A549 (cell line): ENCODE results near the gene MGMT. TPM values are rescaled to one million over a fixed set of nuclear protein-coding genes. Genes with fewer than 3 reads are reported as not detected.

Source experiments
- ATAC-seq, 2 experiments: fragments of 200-7000 bp in 1 of 2; fragments of >200 bp in 1 of 2; cut with Nextera tagmentation in 1 of 2; cut with Tn5 transposase in 1 of 2; 3 replicates each; pipeline versions ENCODE4 v1.8.0 to v1.9.1; 2018 to 2020; ENCODE audit warnings: mild to moderate bottlenecking in 1 of 2, moderate library complexity in 1 of 2
- CTCF ChIA-PET: fragments of 300-600 bp; sonication (Branson Sonifier 250); formaldehyde crosslinking; extraction: SDS; loops from one replicate; lab custom pipeline; 2021; ENCODE audit warnings: antibody characterized with exemption, inconsistent platforms; lab: Yijun Ruan, JAX
- POLR2A ChIA-PET: fragments of 350-600 bp; formaldehyde crosslinking; extraction: SDS; loops from one replicate; lab custom pipeline; 2021; ENCODE audit warnings: antibody characterized with exemption, inconsistent platforms; lab: Yijun Ruan, JAX
- DNase-seq, 2 experiments: peaks; one replicate each; pipeline versions ENCODE4 v3.0.0 to v3.0.0-alpha.2; 2011 to 2016; ENCODE audit warnings: low read depth in 1 of 2, low spot score in 1 of 2
- FAIRE-seq: peaks from 2 replicates; lab custom pipeline; 2011; peaks lifted over from hg19 to GRCh38; lab: Jason Lieb, UNC
- H3K27ac ChIP-seq, 2 experiments: fragments of >200 bp; sonication (Bioruptor Twin); formaldehyde crosslinking; 3 replicates each; pipeline ENCODE4 v1.5.1; 2016 to 2017
- H3K4me1 ChIP-seq: fragments of >200 bp; sonication (Bioruptor Twin); formaldehyde crosslinking; 3 replicates; pipeline ENCODE4 v1.6.1; 2016
- H3K4me2 ChIP-seq: fragments of >200 bp; sonication (Bioruptor Twin); formaldehyde crosslinking; 3 replicates; pipeline ENCODE4 v1.6.1; 2016
- H3K4me3 ChIP-seq: fragments of >200 bp; sonication (Bioruptor Twin); formaldehyde crosslinking; 3 replicates; pipeline ENCODE4 v1.5.1; 2016
- H3K9me3 ChIP-seq: fragments of >200 bp; sonication (Bioruptor Twin); formaldehyde crosslinking; 3 replicates; pipeline ENCODE4 v1.6.1; 2016
- ATOH8 ChIP-seq: fragments of 250-450 bp; sonication (Bioruptor Pico); IDR thresholded peaks from 2 replicates; pipeline ENCODE4 v1.5.0; 2020; ENCODE audit warnings: low read depth, mild to moderate bottlenecking, moderate library complexity
- BHLHE40 ChIP-seq: IDR thresholded peaks from 2 replicates; pipeline ENCODE4 v1.6.1; 2012; ENCODE audit warnings: low read depth, low read length, inconsistent platforms
- CHD4 ChIP-seq: fragments of 200-600 bp; sonication (generic); IDR thresholded peaks from 2 replicates; pipeline ENCODE4 v1.6.1; 2016; ENCODE audit warnings: antibody characterized with exemption, mild to moderate bottlenecking, borderline replicate concordance
- CTCF ChIP-seq: fragments of >200 bp; sonication (Bioruptor Twin); formaldehyde crosslinking; IDR thresholded peaks from 3 replicates; pipeline ENCODE4 v1.5.1; 2016
- E2F6 ChIP-seq: IDR thresholded peaks from 2 replicates; pipeline ENCODE4 v1.6.1; 2012; ENCODE audit warnings: low read depth, borderline replicate concordance
- EHMT2 ChIP-seq: fragments of 200-600 bp; sonication (generic); IDR thresholded peaks from 2 replicates; pipeline ENCODE4 v1.6.1; 2016; ENCODE audit warnings: antibody characterized with exemption, low read depth, mild to moderate bottlenecking, moderate library complexity
- FOSB ChIP-seq: fragments of 250-450 bp; sonication (Bioruptor Pico); IDR thresholded peaks from 2 replicates; pipeline ENCODE4 v1.5.0; 2020; ENCODE audit warnings: mild to moderate bottlenecking, moderate library complexity
- GATA3 ChIP-seq: IDR thresholded peaks from 2 replicates; pipeline ENCODE4 v1.6.1; 2012; ENCODE audit warnings: borderline replicate concordance
- HEYL ChIP-seq: fragments of 250-450 bp; sonication (Bioruptor Pico); IDR thresholded peaks from 2 replicates; pipeline ENCODE4 v1.8.0; 2021; ENCODE audit warnings: mild to moderate bottlenecking, moderate library complexity
- HMGXB4 ChIP-seq: fragments of 250-450 bp; sonication (Bioruptor Pico); IDR thresholded peaks from 2 replicates; pipeline ENCODE4 v1.5.0; 2021; ENCODE audit warnings: mild to moderate bottlenecking, moderate library complexity, borderline replicate concordance
- JUN ChIP-seq, 2 experiments: fragments of >200 bp; sonication (Bioruptor Twin); formaldehyde crosslinking; IDR thresholded peaks; 2 replicates in 1 of 2; 3 replicates in 1 of 2; pipeline ENCODE4 v1.6.1; 2016 to 2017
- JUNB ChIP-seq: fragments of >200 bp; sonication (Bioruptor Twin); formaldehyde crosslinking; IDR thresholded peaks from 2 replicates; pipeline ENCODE4 v1.6.1; 2016
- KDM5A ChIP-seq: fragments of 200-600 bp; sonication (generic); IDR thresholded peaks from 2 replicates; pipeline ENCODE4 v1.6.1; 2016; ENCODE audit warnings: antibody characterized with exemption, mild to moderate bottlenecking
- MAFK ChIP-seq: fragments of 450-650 bp; IDR thresholded peaks from 2 replicates; pipeline ENCODE4 v1.6.1; 2014; ENCODE audit not compliant: partially characterized antibody
- MAX ChIP-seq: IDR thresholded peaks from 2 replicates; pipeline ENCODE4 v1.6.1; 2012
- NR3C1 ChIP-seq: fragments of >200 bp; sonication (Bioruptor Twin); formaldehyde crosslinking; IDR thresholded peaks from 3 replicates; pipeline ENCODE4 v1.6.1; 2017
- PBX3 ChIP-seq: IDR thresholded peaks from 2 replicates; pipeline ENCODE4 v1.6.1; 2012
- POLR2A ChIP-seq: IDR thresholded peaks from 2 replicates; pipeline ENCODE4 v1.6.1; 2012; ENCODE audit warnings: mild to moderate bottlenecking, low read length
- RARB ChIP-seq: fragments of 250-450 bp; sonication (Bioruptor Pico); IDR thresholded peaks from 2 replicates; pipeline ENCODE4 v1.8.0; 2021; ENCODE audit warnings: mild to moderate bottlenecking, moderate library complexity
- ZFP36 ChIP-seq: fragments of 450-650 bp; IDR thresholded peaks from 2 replicates; pipeline ENCODE4 v1.6.1; 2014; ENCODE audit warnings: borderline replicate concordance; ENCODE audit not compliant: partially characterized antibody
- ZSCAN20 ChIP-seq: fragments of 250-450 bp; sonication (Bioruptor Pico); IDR thresholded peaks from 2 replicates; pipeline ENCODE4 v1.8.0; 2022; ENCODE audit warnings: mild to moderate bottlenecking, moderate library complexity
- WGBS: methylation state at CpG from one replicate; pipeline ENCODE4 v1.1.6; 2017; ENCODE audit errors: missing lambda C conversion rate; 5-methylcytosine and 5-hydroxymethylcytosine counted together
- polyA minus RNA-seq: library from RNA; depleted of rRNA, polyadenylated mRNA; stranded (reverse); fragments of >200 nt; gene quantifications from 2 replicates; pipeline ENCODE4 v1.2.3, GENCODE V29; 2011; rRNA and poly(A)+ RNA removed
- polyA plus RNA-seq, 4 experiments: library from polyadenylated mRNA; depleted of rRNA in 3 of 4; stranded (reverse); fragments of >200 nt; fragmentation: RNase III in 1 of 4; extraction: RNeasy Plus Mini Kit Qiagen cat#74134 plus additional on column Dnase treatment in 1 of 4; gene quantifications; 2 replicates in 3 of 4; 3 replicates in 1 of 4; pipeline ENCODE4 v1.2.3, GENCODE V29; 2011 to 2017

Gene MGMT
- 4.4 and 4.9 TPM in 2 replicates for polyA plus RNA-seq (2011; rRNA removed)
- 8.1 and 8.5 TPM in 2 replicates for polyA plus RNA-seq (2012; cell fraction: cytosol; rRNA removed)
- polyA plus RNA-seq (2012; cell fraction: nucleus; rRNA removed) = 7.3 and 8.9 TPM in 2 replicates
- 4.3 to 5.6 TPM (median 5.2 TPM) in 3 replicates for polyA plus RNA-seq (2017; fragmentation: RNase III; extraction: RNeasy Plus Mini Kit Qiagen cat#74134 plus additional on column Dnase treatment)
- polyA minus RNA-seq = 2.8 and 3.1 TPM in 2 replicates

GRCh38 chr10:129466703-129467358 is at the start of gene MGMT:
MGMT (plus strand) TSS chr10:129467241.
- ChIA-PET POLR2A (no interaction called here), CTCF (no interaction called here)
- no CpG with 5 or more reads among the region's 85 CpGs for WGBS
- Histone ChIP-seq H3K4me2 (peak within 1 kb of the TSS; percentile 80), H3K4me1 (no peaks in the 10 kb centered on the region), H3K9me3 (no peaks in the 10 kb centered on the region), H3K27ac (peak within 1 kb of the TSS; percentile 73 to 89), H3K4me3 (peak within 1 kb of the TSS; percentile 61)
- FAIRE-seq (no peak), DNase-seq (peak; percentile 40 to 62), ATAC-seq (peak; percentile 86 to 91)
- TF ChIP-seq ATOH8 = no peak
- no peak for TF ChIP-seq BHLHE40
- no peak for TF ChIP-seq HMGXB4 (CRISPR knock-in tag)
- no peak for TF ChIP-seq RARB
- TF ChIP-seq MAX = peak; percentile 39; the same call in 1 of the 2 replicates
- TF ChIP-seq POLR2A = peak; percentile 78

GRCh38 chr10:129417870-129418269 is 49.2 kb upstream of the MGMT start:
- TF ChIP-seq CTCF = no peak
- no peak for TF ChIP-seq JUNB
- TF ChIP-seq CHD4 = no peak
- no peak for TF ChIP-seq KDM5A
- TF ChIP-seq MAX = no peak
- no peak for TF ChIP-seq FOSB (CRISPR knock-in tag)
- no peak for TF ChIP-seq GATA3
- TF ChIP-seq HEYL (CRISPR knock-in tag) = no peak
- no peak overlapping the region for H3K4me2 ChIP-seq
- DNase-seq = no peak
- WGBS = 14% methylated on average over 9 of the region's 9 CpGs
- H3K4me1 ChIP-seq = no peaks in the 10 kb centered on the region
- H3K27ac ChIP-seq = no peak overlapping the region
- ATAC-seq = no peak
- no peak overlapping the region for H3K4me3 ChIP-seq
- no peaks in the 10 kb centered on the region for H3K9me3 ChIP-seq
- no peak for FAIRE-seq
- POLR2A ChIA-PET = no interaction called here
- CTCF ChIA-PET = no interaction called here

- no peak for DNase-seq
- H3K4me2 ChIP-seq = no peak overlapping the region
- TF ChIP-seq JUN (IDR thresholded peaks at IDR 0.05) (no peak), BHLHE40 (no peak), KDM5A (no peak), HEYL (CRISPR knock-in tag) (no peak), EHMT2 (no peak), E2F6 (no peak), PBX3 (no peak), ATOH8 (no peak), ZFP36 (no peak), MAFK (no peak), ZSCAN20 (CRISPR knock-in tag) (no peak), NR3C1 (no peak)
- TF ChIP-seq, all 56 proteins: peak for 0
- POLR2A ChIA-PET = no interaction called here
- FAIRE-seq = no peak
- H3K4me1 ChIP-seq = no peaks in the 10 kb centered on the region
- H3K9me3 ChIP-seq = no peaks in the 10 kb centered on the region
- no peak for ATAC-seq
- H3K4me3 ChIP-seq = no peak overlapping the region
- 27% methylated on average over 14 of the region's 17 CpGs for WGBS
- CTCF ChIA-PET = no interaction called here
- no peak overlapping the region for H3K27ac ChIP-seq
These were observed 48.4 kb upstream of the MGMT start for GRCh38 chr10:129418496-129419225.
